GM12865 (cell line): ENCODE measurements around the gene SULT1C2.

Source experiments
- DNase-seq: peaks from one replicate; pipeline ENCODE4 v3.0.0; 2010; ENCODE audit warnings: low read depth
- H3K4me3 ChIP-seq: 2 replicates; pipeline ENCODE4 v1.5.1; 2011; ENCODE audit warnings: mild to moderate bottlenecking, low read depth, low read length, control low read depth
- TF ChIP-seq, protein P1 (sequence below): IDR thresholded peaks from 2 replicates; pipeline ENCODE4 v1.5.1; 2011; ENCODE audit warnings: low read length, control low read depth, low read depth, inconsistent platforms; ENCODE audit not compliant: insufficient read depth; ENCODE audit errors: missing control alignments

SULT1C2 gene

GRCh38 chr2:108323619-108324018, 34.9 kb downstream of the SULT1C2 start:
- TF ChIP-seq, protein P1, sequence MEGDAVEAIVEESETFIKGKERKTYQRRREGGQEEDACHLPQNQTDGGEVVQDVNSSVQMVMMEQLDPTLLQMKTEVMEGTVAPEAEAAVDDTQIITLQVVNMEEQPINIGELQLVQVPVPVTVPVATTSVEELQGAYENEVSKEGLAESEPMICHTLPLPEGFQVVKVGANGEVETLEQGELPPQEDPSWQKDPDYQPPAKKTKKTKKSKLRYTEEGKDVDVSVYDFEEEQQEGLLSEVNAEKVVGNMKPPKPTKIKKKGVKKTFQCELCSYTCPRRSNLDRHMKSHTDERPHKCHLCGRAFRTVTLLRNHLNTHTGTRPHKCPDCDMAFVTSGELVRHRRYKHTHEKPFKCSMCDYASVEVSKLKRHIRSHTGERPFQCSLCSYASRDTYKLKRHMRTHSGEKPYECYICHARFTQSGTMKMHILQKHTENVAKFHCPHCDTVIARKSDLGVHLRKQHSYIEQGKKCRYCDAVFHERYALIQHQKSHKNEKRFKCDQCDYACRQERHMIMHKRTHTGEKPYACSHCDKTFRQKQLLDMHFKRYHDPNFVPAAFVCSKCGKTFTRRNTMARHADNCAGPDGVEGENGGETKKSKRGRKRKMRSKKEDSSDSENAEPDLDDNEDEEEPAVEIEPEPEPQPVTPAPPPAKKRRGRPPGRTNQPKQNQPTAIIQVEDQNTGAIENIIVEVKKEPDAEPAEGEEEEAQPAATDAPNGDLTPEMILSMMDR, result no peak
- DNase-seq, result no peak
- no peak overlapping the region for H3K4me3 ChIP-seq

GRCh38 chr2:108324531-108325255, 36.0 kb downstream of the SULT1C2 start:
- no peak overlapping the region for H3K4me3 ChIP-seq
- DNase-seq, result no peak
- TF ChIP-seq, protein P1, result no peak

- TF ChIP-seq, protein P1, result no peak
- H3K4me3 ChIP-seq, result no peak overlapping the region
- DNase-seq, result no peak
Measured at GRCh38 chr2:108325756-108326155, 37.1 kb downstream of the SULT1C2 start.

DNA sequence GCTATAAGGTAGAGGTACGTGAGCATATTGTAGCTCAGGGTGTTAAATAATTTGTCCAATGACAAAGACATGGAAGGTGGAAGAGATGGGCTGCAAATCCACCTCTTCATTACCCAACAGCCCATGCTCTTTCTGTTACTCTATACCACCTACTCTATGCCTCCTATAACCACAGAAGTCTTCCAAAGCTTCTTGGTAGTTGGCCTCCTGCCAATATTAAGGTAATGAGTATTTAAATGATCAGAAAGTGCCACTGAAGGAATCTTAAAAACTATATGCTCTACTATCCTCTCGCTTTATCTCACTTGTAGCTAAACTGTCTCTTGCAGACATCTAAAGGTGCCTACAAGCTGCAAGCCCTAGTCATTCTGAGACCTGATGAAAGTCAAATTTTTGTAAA, 41.1 kb downstream of the SULT1C2 start:
- H3K4me3 ChIP-seq, result no peak overlapping the region
- TF ChIP-seq, protein P1, result no peak
- DNase-seq, result no peak

DNA sequence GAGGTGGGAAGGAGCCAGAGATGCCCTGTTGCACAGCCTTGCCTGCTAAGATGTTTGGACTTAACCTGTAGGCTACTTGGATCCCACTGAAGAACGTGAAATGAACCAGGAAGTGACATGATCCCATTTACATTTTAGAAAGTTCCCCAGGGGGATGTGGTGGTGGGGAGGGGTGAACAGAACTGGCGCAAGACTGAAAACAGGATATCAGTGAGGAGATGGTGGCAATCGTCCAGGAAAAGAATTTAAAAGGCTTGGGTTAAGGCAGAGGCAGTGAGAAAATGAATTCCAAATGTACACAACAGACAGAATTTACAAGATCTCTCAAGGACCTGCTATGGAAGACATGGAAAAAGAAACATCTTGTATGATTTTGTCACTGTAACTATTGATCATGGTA, 42.3 kb downstream of the SULT1C2 start:
- no peak overlapping the region for H3K4me3 ChIP-seq
- TF ChIP-seq, protein P1, result no peak
- no peak for DNase-seq

DNA sequence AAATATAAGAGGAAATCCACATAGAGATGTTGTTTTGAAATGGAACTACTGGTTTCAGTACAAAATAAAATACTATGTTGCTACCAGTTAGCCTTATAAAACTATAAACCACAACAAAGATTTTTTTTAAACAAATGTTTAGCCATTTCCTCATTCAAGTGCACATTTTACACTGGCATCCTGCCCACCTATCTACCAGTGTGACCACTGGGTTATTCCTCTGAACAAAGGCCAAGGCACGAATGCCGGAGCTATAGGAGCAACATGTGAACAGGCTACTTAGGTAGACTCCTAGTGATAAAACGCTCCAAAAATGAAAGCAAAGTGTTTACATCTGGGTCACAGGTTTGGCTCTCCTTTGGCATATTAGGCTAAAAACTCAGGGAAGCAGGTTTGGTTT, 57.3 kb downstream of the SULT1C2 start:
- TF ChIP-seq, protein P1, result no peak

GRCh38 chr2:108346827-108347226, 58.1 kb downstream of the SULT1C2 start:
- no peak for DNase-seq
- TF ChIP-seq, protein P1, result no peak
- no peak overlapping the region for H3K4me3 ChIP-seq

More for the DNA sequence above, 57.3 kb downstream of the SULT1C2 start:
- no peak for DNase-seq
- H3K4me3 ChIP-seq, result no peak overlapping the region
